WTC11 (cell line): Measurements from ENCODE around the gene FGF14. TPM values are rescaled to one million over a fixed set of nuclear protein-coding genes. Genes with fewer than 3 reads are reported as not detected.

Experiments
- ATAC-seq: fragments of 200-7000 bp; cut with Tn5 transposase; 2 replicates; pipeline ENCODE4 v1.10.0; 2021; ENCODE audit warnings: mild to moderate bottlenecking, moderate library complexity
- CTCF ChIA-PET: fragments of 300-600 bp; sonication (Branson Sonifier 250); formaldehyde crosslinking; loops from one replicate; lab custom pipeline; 2021; ENCODE audit warnings: antibody characterized with exemption; lab: Charles Lee
- POLR2A ChIA-PET: fragments of 350-600 bp; sonication (Branson Sonifier 250); formaldehyde crosslinking; loops from one replicate; lab custom pipeline; 2021; ENCODE audit warnings: antibody characterized with exemption; lab: Charles Lee
- DNase-seq: peaks from one replicate; pipeline ENCODE4 v3.0.0; 2021; ENCODE audit warnings: low spot score
- H3K27ac Mint-ChIP-seq: 2 replicates; pipeline ENCODE4 v1.8.0; 2021; ENCODE audit warnings: mixed read lengths
- H3K27me3 Mint-ChIP-seq: 2 replicates; pipeline ENCODE4 v1.8.0; 2021; ENCODE audit warnings: low read depth, mild to moderate bottlenecking, moderate library complexity, mixed read lengths
- H3K36me3 Mint-ChIP-seq: 2 replicates; pipeline ENCODE4 v1.8.0; 2021; ENCODE audit warnings: mixed read lengths
- H3K4me1 Mint-ChIP-seq: 2 replicates; pipeline ENCODE4 v1.8.0; 2022; ENCODE audit warnings: mixed read lengths
- H3K4me3 Mint-ChIP-seq: 2 replicates; pipeline ENCODE4 v1.8.0; 2021; ENCODE audit warnings: mild to moderate bottlenecking, moderate library complexity, mixed read lengths
- H3K9me3 Mint-ChIP-seq: 2 replicates; pipeline ENCODE4 v1.8.0; 2021; ENCODE audit warnings: mixed read lengths
- CREM ChIP-seq: sonication (generic); formaldehyde crosslinking; IDR thresholded peaks from 2 replicates; pipeline ENCODE4 v1.8.1; 2022; ENCODE audit warnings: mild to moderate bottlenecking, missing genetic modification reagents, moderate library complexity
- FOXJ3 ChIP-seq: sonication (generic); formaldehyde crosslinking; IDR thresholded peaks from 2 replicates; pipeline ENCODE4 v1.9.0; 2021; ENCODE audit warnings: missing genetic modification reagents, mild to moderate bottlenecking, borderline replicate concordance
- FOXP1 ChIP-seq: sonication (generic); formaldehyde crosslinking; IDR thresholded peaks from 2 replicates; pipeline ENCODE4 v1.8.0; 2022; ENCODE audit warnings: missing genetic modification reagents, mild to moderate bottlenecking, moderate library complexity, borderline replicate concordance
- NFE2L1 ChIP-seq: sonication (generic); formaldehyde crosslinking; IDR thresholded peaks from 2 replicates; pipeline ENCODE4 v1.8.1; 2023; ENCODE audit warnings: missing genetic modification reagents
- RORB ChIP-seq: fragments of 250-450 bp; sonication (Bioruptor Pico); IDR thresholded peaks from 2 replicates; pipeline ENCODE4 v1.9.0; 2021; ENCODE audit warnings: mild to moderate bottlenecking
- TCF7 ChIP-seq: sonication (generic); formaldehyde crosslinking; IDR thresholded peaks from 2 replicates; pipeline ENCODE4 v1.8.0; 2022; ENCODE audit warnings: mild to moderate bottlenecking, low read depth, missing genetic modification reagents, moderate library complexity
- TEAD4 ChIP-seq: sonication (generic); formaldehyde crosslinking; IDR thresholded peaks from 2 replicates; pipeline ENCODE4 v1.8.0; 2022; ENCODE audit warnings: mild to moderate bottlenecking, missing genetic modification reagents
- ZNF121 ChIP-seq: sonication (generic); formaldehyde crosslinking; IDR thresholded peaks from 2 replicates; pipeline ENCODE4 v1.8.0; 2023; ENCODE audit warnings: missing genetic modification reagents
- ZNF423 ChIP-seq: fragments of 250-450 bp; sonication (Bioruptor Pico); IDR thresholded peaks from 2 replicates; pipeline ENCODE4 v2.1.2; 2022; ENCODE audit warnings: mild to moderate bottlenecking, moderate library complexity
- total RNA-seq: library from RNA; stranded (reverse); gene quantifications from 3 replicates; pipeline ENCODE4 v1.2.3, GENCODE V29; 2021
- TF ChIP-seq, protein P1 (sequence below): sonication (generic); formaldehyde crosslinking; IDR thresholded peaks from 2 replicates; pipeline ENCODE4 v1.8.0; 2022; ENCODE audit warnings: missing genetic modification reagents
- TF ChIP-seq, protein P2 (sequence below): sonication (generic); formaldehyde crosslinking; IDR thresholded peaks from 2 replicates; pipeline ENCODE4 v1.8.1; 2023; ENCODE audit warnings: mild to moderate bottlenecking, missing genetic modification reagents
- TF ChIP-seq, protein P3 (sequence below): sonication (generic); formaldehyde crosslinking; IDR thresholded peaks from 2 replicates; pipeline ENCODE4 v1.8.1; 2022; ENCODE audit warnings: low read depth, mild to moderate bottlenecking, moderate library complexity, missing genetic modification reagents, borderline replicate concordance
- TF ChIP-seq, protein P4 (sequence below): sonication (generic); formaldehyde crosslinking; IDR thresholded peaks from 2 replicates; pipeline ENCODE4 v1.8.0; 2022; ENCODE audit warnings: mild to moderate bottlenecking, missing genetic modification reagents
- TF ChIP-seq, protein P5 (sequence below): sonication (generic); formaldehyde crosslinking; conservative IDR thresholded peaks from 2 replicates; pipeline ENCODE4 v1.8.1; 2023; ENCODE audit warnings: mild to moderate bottlenecking, low read depth, missing genetic modification reagents, moderate library complexity
- TF ChIP-seq, protein P6 (sequence below): sonication (generic); formaldehyde crosslinking; IDR thresholded peaks from 2 replicates; pipeline ENCODE4 v1.8.0; 2022; ENCODE audit warnings: mild to moderate bottlenecking, missing genetic modification reagents

FGF14 gene
- total RNA-seq, 1 experiment from 2014 or later, result 0.28 TPM

DNA sequence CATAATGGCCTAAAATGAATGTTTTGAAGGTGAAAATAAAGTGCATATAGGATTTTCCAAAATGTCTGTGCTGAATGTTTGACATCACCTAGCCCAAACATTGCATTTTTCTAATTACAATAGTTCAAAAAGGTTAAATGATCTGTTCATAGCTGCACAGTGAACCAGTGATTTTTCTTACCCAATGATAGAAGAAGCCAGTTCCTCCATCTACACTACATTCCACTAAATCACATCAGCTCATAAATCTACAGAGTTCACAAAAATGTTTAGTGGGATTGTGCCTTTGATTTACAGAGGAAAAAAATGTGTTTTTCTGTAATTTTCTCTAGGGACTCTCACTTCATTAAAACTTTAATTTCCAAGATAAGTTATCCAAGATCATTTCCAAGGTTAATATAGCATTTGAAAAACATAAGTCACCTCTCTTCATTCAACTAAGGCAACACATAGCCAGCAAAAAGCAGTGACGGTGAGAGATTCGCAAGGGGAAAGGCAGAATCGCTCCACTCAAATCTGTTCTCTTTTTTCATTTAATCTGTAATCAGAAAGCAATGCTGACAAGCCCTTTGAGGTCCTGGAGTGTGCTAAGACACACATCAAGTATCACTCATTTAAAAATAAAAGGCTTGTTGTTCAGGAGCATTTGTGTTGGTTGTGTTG lies 194.0 kb downstream of the FGF14 start (continued):
- TF ChIP-seq, protein P1, sequence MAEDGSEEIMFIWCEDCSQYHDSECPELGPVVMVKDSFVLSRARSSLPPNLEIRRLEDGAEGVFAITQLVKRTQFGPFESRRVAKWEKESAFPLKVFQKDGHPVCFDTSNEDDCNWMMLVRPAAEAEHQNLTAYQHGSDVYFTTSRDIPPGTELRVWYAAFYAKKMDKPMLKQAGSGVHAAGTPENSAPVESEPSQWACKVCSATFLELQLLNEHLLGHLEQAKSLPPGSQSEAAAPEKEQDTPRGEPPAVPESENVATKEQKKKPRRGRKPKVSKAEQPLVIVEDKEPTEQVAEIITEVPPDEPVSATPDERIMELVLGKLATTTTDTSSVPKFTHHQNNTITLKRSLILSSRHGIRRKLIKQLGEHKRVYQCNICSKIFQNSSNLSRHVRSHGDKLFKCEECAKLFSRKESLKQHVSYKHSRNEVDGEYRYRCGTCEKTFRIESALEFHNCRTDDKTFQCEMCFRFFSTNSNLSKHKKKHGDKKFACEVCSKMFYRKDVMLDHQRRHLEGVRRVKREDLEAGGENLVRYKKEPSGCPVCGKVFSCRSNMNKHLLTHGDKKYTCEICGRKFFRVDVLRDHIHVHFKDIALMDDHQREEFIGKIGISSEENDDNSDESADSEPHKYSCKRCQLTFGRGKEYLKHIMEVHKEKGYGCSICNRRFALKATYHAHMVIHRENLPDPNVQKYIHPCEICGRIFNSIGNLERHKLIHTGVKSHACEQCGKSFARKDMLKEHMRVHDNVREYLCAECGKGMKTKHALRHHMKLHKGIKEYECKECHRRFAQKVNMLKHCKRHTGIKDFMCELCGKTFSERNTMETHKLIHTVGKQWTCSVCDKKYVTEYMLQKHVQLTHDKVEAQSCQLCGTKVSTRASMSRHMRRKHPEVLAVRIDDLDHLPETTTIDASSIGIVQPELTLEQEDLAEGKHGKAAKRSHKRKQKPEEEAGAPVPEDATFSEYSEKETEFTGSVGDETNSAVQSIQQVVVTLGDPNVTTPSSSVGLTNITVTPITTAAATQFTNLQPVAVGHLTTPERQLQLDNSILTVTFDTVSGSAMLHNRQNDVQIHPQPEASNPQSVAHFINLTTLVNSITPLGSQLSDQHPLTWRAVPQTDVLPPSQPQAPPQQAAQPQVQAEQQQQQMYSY (CRISPR knock-in tag), result no peak

DNA sequence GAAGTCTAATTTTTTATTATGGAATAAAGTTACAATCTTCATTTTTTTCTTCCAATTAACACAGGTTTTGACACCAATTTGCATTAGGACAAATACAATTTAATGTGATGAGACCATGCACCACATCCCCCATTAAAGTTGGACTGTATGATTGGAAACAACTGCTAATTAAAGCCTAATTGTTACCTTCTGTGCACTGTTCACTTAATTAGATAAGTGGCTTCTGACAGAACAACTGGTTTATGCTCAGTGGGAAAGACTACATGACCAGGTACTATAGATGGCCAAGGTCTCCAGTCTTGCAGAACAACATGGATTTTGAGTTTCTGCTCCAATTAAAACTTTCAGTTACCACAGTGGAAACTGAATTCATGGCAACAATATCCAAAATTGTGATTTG lies 198.1 kb downstream of the FGF14 start:
- DNase-seq (no peak), ATAC-seq (no peak)
- no peak overlapping the region for H3K4me3 Mint-ChIP-seq
- TF ChIP-seq, protein P2, sequence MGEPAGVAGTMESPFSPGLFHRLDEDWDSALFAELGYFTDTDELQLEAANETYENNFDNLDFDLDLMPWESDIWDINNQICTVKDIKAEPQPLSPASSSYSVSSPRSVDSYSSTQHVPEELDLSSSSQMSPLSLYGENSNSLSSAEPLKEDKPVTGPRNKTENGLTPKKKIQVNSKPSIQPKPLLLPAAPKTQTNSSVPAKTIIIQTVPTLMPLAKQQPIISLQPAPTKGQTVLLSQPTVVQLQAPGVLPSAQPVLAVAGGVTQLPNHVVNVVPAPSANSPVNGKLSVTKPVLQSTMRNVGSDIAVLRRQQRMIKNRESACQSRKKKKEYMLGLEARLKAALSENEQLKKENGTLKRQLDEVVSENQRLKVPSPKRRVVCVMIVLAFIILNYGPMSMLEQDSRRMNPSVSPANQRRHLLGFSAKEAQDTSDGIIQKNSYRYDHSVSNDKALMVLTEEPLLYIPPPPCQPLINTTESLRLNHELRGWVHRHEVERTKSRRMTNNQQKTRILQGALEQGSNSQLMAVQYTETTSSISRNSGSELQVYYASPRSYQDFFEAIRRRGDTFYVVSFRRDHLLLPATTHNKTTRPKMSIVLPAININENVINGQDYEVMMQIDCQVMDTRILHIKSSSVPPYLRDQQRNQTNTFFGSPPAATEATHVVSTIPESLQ (CRISPR knock-in tag), result no peak
- TF ChIP-seq, protein P3, sequence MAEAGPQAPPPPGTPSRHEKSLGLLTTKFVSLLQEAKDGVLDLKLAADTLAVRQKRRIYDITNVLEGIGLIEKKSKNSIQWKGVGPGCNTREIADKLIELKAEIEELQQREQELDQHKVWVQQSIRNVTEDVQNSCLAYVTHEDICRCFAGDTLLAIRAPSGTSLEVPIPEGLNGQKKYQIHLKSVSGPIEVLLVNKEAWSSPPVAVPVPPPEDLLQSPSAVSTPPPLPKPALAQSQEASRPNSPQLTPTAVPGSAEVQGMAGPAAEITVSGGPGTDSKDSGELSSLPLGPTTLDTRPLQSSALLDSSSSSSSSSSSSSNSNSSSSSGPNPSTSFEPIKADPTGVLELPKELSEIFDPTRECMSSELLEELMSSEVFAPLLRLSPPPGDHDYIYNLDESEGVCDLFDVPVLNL (CRISPR knock-in tag), result no peak
- TF ChIP-seq, protein P4, sequence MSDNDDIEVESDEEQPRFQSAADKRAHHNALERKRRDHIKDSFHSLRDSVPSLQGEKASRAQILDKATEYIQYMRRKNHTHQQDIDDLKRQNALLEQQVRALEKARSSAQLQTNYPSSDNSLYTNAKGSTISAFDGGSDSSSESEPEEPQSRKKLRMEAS (CRISPR knock-in tag), result no peak
- TF ChIP-seq RORB (CRISPR knock-in tag), result no peak
- no peak for TF ChIP-seq TEAD4 (CRISPR knock-in tag)
- TF ChIP-seq ZNF121, result no peak
- no peak for TF ChIP-seq TCF7 (CRISPR knock-in tag)
- TF ChIP-seq, protein P5, sequence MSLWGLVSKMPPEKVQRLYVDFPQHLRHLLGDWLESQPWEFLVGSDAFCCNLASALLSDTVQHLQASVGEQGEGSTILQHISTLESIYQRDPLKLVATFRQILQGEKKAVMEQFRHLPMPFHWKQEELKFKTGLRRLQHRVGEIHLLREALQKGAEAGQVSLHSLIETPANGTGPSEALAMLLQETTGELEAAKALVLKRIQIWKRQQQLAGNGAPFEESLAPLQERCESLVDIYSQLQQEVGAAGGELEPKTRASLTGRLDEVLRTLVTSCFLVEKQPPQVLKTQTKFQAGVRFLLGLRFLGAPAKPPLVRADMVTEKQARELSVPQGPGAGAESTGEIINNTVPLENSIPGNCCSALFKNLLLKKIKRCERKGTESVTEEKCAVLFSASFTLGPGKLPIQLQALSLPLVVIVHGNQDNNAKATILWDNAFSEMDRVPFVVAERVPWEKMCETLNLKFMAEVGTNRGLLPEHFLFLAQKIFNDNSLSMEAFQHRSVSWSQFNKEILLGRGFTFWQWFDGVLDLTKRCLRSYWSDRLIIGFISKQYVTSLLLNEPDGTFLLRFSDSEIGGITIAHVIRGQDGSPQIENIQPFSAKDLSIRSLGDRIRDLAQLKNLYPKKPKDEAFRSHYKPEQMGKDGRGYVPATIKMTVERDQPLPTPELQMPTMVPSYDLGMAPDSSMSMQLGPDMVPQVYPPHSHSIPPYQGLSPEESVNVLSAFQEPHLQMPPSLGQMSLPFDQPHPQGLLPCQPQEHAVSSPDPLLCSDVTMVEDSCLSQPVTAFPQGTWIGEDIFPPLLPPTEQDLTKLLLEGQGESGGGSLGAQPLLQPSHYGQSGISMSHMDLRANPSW (CRISPR knock-in tag), result no peak
- TF ChIP-seq, protein P6, sequence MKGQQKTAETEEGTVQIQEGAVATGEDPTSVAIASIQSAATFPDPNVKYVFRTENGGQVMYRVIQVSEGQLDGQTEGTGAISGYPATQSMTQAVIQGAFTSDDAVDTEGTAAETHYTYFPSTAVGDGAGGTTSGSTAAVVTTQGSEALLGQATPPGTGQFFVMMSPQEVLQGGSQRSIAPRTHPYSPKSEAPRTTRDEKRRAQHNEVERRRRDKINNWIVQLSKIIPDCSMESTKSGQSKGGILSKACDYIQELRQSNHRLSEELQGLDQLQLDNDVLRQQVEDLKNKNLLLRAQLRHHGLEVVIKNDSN (CRISPR knock-in tag), result no peak
- TF ChIP-seq NFE2L1 (CRISPR knock-in tag), result no peak
- TF ChIP-seq FOXJ3, result no peak
- no peak for TF ChIP-seq FOXP1 (CRISPR knock-in tag)
- TF ChIP-seq CREM, result no peak
- no peak for TF ChIP-seq ZNF423 (CRISPR knock-in tag)
- H3K9me3 Mint-ChIP-seq, result no peaks in the 10 kb centered on the region
- ChIA-PET POLR2A (no interaction called here), CTCF (no interaction called here)
- no peaks in the 10 kb centered on the region for H3K27me3 Mint-ChIP-seq
- H3K27ac Mint-ChIP-seq, result no peak overlapping the region
- no peaks in the 10 kb centered on the region for H3K36me3 Mint-ChIP-seq
- no peaks in the 10 kb centered on the region for H3K4me1 Mint-ChIP-seq
